ENCODE measurements around the gene APOL3. TPM values are rescaled to one million over a fixed set of nuclear protein-coding genes. Genes with fewer than 3 reads are reported as not detected.

The APOL3 gene
- total and polyA plus RNA-seq, 2 donors (not counting 3 experiments of a cell fraction or from before 2014, with no cell fraction given), result 17.9 to 36.9 TPM

DNA sequence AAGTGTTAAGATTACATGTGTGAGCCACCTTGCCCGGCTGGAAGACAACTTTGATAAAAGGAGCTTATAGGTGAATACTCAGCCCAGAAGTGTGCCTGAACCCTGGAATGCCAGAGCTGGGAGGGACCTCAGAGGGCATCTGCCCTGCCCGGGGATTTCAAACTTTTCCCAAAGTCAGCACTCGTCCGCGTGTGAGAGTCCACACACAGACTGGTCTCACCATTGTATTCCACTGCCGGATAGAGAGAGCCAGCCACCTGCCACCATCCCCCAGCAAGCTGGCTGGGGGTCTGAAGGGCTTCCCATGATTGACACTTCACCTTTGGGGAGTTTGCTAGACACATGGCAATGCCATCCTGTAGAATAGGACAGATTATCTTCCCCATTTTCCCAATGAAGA is 49.2 kb downstream of the APOL3 start:
- Histone ChIP-seq H3K36me3 (ENCODE audit: control insufficient read depth in 2 of 2, extremely low read depth in 1 of 2, insufficient read depth in 2 of 2, low read length in 2 of 2) (no peaks in the 10 kb centered on the region), H3K4me1 (ENCODE audit: control insufficient read depth, extremely low read depth, insufficient read depth, low read length) (no peaks in the 10 kb centered on the region), H3K79me2 (ENCODE audit: control insufficient read depth, insufficient read depth, low read length) (no peaks in the 10 kb centered on the region), H3K27ac (ENCODE audit: insufficient read depth, low read depth, low read length) (no peak overlapping the region), H3K4me3 (replicated peaks in 1 of 3; ENCODE audit: insufficient read depth in 1 of 3, low read depth in 1 of 3, low read length in 3 of 3) (no peak overlapping the region), H2AFZ (ENCODE audit: low read depth, low read length) (no peak overlapping the region), H3K9me3 (replicated peaks; ENCODE audit: control insufficient read depth, insufficient read depth, low read length) (no peaks in the 10 kb centered on the region), H4K20me1 (replicated peaks; ENCODE audit: control insufficient read depth, extremely low read depth, insufficient read depth, low read length) (no peaks in the 10 kb centered on the region), H3K4me2 (ENCODE audit: insufficient read depth, low read length) (no peak overlapping the region), H3K9ac (replicated peaks; ENCODE audit: extremely low read depth, insufficient read depth, low read length) (no peak overlapping the region), H3K9me1 (replicated peaks; ENCODE audit: control insufficient read depth, extremely low read depth, insufficient read depth, low read length) (no peaks in the 10 kb centered on the region), H3K27me3 (ENCODE audit: control insufficient read depth in 2 of 2, insufficient read depth in 2 of 2, low read length in 2 of 2) (peaks cover 3 to 4% of the 10 kb centered on the region in 2 experiments)
- TF ChIP-seq EZH2 (IDR thresholded peaks at IDR 0.05; ENCODE audit: borderline replicate concordance, low read depth, low read length, severe bottlenecking), result no peak
- TF ChIP-seq POLR2A (IDR thresholded peaks at IDR 0.05; ENCODE audit: low read depth, low read length), result no peak
- TF ChIP-seq, protein P1, sequence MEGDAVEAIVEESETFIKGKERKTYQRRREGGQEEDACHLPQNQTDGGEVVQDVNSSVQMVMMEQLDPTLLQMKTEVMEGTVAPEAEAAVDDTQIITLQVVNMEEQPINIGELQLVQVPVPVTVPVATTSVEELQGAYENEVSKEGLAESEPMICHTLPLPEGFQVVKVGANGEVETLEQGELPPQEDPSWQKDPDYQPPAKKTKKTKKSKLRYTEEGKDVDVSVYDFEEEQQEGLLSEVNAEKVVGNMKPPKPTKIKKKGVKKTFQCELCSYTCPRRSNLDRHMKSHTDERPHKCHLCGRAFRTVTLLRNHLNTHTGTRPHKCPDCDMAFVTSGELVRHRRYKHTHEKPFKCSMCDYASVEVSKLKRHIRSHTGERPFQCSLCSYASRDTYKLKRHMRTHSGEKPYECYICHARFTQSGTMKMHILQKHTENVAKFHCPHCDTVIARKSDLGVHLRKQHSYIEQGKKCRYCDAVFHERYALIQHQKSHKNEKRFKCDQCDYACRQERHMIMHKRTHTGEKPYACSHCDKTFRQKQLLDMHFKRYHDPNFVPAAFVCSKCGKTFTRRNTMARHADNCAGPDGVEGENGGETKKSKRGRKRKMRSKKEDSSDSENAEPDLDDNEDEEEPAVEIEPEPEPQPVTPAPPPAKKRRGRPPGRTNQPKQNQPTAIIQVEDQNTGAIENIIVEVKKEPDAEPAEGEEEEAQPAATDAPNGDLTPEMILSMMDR (IDR thresholded peaks at IDR 0.05; ENCODE audit: extremely low read depth in 1 of 2, insufficient read depth in 1 of 2, low read depth in 1 of 2, low read length in 2 of 2), result no peak
- no peak for TF ChIP-seq POLR2AphosphoS5 (IDR thresholded peaks at IDR 0.05; ENCODE audit: insufficient read depth, low read depth, low read length)
- TF ChIP-seq MYC (IDR thresholded peaks at IDR 0.05; ENCODE audit: low read depth, low read length), result no peak
- TF ChIP-seq, protein P2, sequence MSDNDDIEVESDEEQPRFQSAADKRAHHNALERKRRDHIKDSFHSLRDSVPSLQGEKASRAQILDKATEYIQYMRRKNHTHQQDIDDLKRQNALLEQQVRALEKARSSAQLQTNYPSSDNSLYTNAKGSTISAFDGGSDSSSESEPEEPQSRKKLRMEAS (IDR thresholded peaks at IDR 0.05; ENCODE audit: insufficient read depth, insufficient read length), result no peak
- no peak for TF ChIP-seq FOS (IDR thresholded peaks at IDR 0.05; ENCODE audit: borderline replicate concordance, insufficient read depth, low read length)
- TF ChIP-seq GATA2 (IDR thresholded peaks at IDR 0.05; ENCODE audit: insufficient read depth, insufficient read length, low read depth, low read length), result no peak
- TF ChIP-seq JUN (IDR thresholded peaks at IDR 0.05; ENCODE audit: borderline replicate concordance, insufficient read depth, insufficient read length, low read depth), result no peak
- CTCF ChIA-PET, result interaction anchor here (1.1 to 1.3 kb wide), 3 partner anchors 46 to 481 kb away, joined by 3 to 4 read pairs (median 3); no protein-coding TSS in a partner anchor
- intact Hi-C loops (cut with micrococcal nuclease), result no loop called here
- dilution Hi-C loops (cut with MboI; ENCODE audit: extremely low pct_ligation_motif_present, low sequenced_read_pairs), result no loop called here
- POLR2A ChIA-PET, result no interaction called here
- BruUV-seq (replicated peaks), result no TSS peak
- no peak for FAIRE-seq
- DNase-seq (ENCODE audit: low read depth, low spot score), result no peak

Measured in endothelial cell of umbilical vein (primary cell).